ENCODE results near the gene ARHGEF3.

The ARHGEF3 gene

GRCh38 chr3:56822501-56822900 is 20.8 kb upstream of the ARHGEF3 start:
- H3K4me3 ChIP-seq (ENCODE audit: low read length): no peak overlapping the region
- DNase-seq (ENCODE audit: low read depth): no peak
- TF ChIP-seq CTCF (conservative IDR thresholded peaks at IDR 0.05; ENCODE audit: low read length): no peak

- no peak for TF ChIP-seq CTCF (conservative IDR thresholded peaks at IDR 0.05; ENCODE audit: low read length)
- DNase-seq (ENCODE audit: low read depth): no peak
- H3K4me3 ChIP-seq (ENCODE audit: low read length): no peak overlapping the region
These were observed 17.5 kb upstream of the ARHGEF3 start for GRCh38 chr3:56819016-56819809.

GRCh38 chr3:56818156-56818985 is 16.6 kb upstream of the ARHGEF3 start:
- H3K4me3 ChIP-seq (ENCODE audit: low read length): no peak overlapping the region
- no peak for DNase-seq (ENCODE audit: low read depth)
- TF ChIP-seq CTCF (conservative IDR thresholded peaks at IDR 0.05; ENCODE audit: low read length): no peak

- H3K4me3 ChIP-seq (ENCODE audit: low read length): no peak overlapping the region
- DNase-seq (ENCODE audit: low read depth): no peak
- TF ChIP-seq CTCF (conservative IDR thresholded peaks at IDR 0.05; ENCODE audit: low read length): no peak
These were observed 15.9 kb upstream of the ARHGEF3 start for GRCh38 chr3:56817646-56818045.

- no peak overlapping the region for H3K4me3 ChIP-seq (ENCODE audit: low read length)
- DNase-seq (ENCODE audit: low read depth): no peak
- TF ChIP-seq CTCF (conservative IDR thresholded peaks at IDR 0.05; ENCODE audit: low read length): no peak
These were observed 14.3 kb upstream of the ARHGEF3 start for GRCh38 chr3:56816061-56816460.

GRCh38 chr3:56815589-56815988 is 13.8 kb upstream of the ARHGEF3 start:
- no peak for TF ChIP-seq CTCF (conservative IDR thresholded peaks at IDR 0.05; ENCODE audit: low read length)
- DNase-seq (ENCODE audit: low read depth): no peak
- H3K4me3 ChIP-seq (ENCODE audit: low read length): no peak overlapping the region

- no peak overlapping the region for H3K4me3 ChIP-seq (ENCODE audit: low read length)
These were observed 11.9 kb upstream of the ARHGEF3 start for GRCh38 chr3:56813653-56813960.

More at GRCh38 chr3:56813653-56813960, 11.9 kb upstream of the ARHGEF3 start:
- no peak for TF ChIP-seq CTCF (conservative IDR thresholded peaks at IDR 0.05; ENCODE audit: low read length)
- DNase-seq (ENCODE audit: low read depth): no peak

Data from AG10803 (cell line).